IPS-18c (cell line): ENCODE measurements around the gene CFDP1.

Source experiments
- H3K4me3 ChIP-seq: 2 replicates; pipeline ENCODE4 v1.7.0; 2013; ENCODE audit warnings: low read depth, mild to moderate bottlenecking, low read length, moderate library complexity; ENCODE audit not compliant: insufficient read depth
- H3K9me3 ChIP-seq: one replicate; pipeline ENCODE4 v1.6.1; 2013; ENCODE audit warnings: mild to moderate bottlenecking, low read length, moderate library complexity; ENCODE audit not compliant: control insufficient read depth, insufficient read depth

The CFDP1 gene

GRCh38 chr16:75246504-75247205 lies 186.6 kb downstream of the CFDP1 start:
- Histone ChIP-seq H3K9me3 (no peaks in the 10 kb centered on the region), H3K4me3 (no peak overlapping the region; the same call in 1 of the 2 replicates)

- no peak overlapping the region for H3K4me3 ChIP-seq
Observed at GRCh38 chr16:75244844-75245758, 188.2 kb downstream of the CFDP1 start.

GRCh38 chr16:75244225-75244809 lies 189.0 kb downstream of the CFDP1 start:
- H3K9me3 ChIP-seq: no peaks in the 10 kb centered on the region
- H3K4me3 ChIP-seq: no peak overlapping the region

More at GRCh38 chr16:75244844-75245758, 188.2 kb downstream of the CFDP1 start:
- no peaks in the 10 kb centered on the region for H3K9me3 ChIP-seq
